ENCODE data around the gene OSBPL2. TPM values are rescaled to one million over a fixed set of nuclear protein-coding genes. Genes with fewer than 3 reads are reported as not detected.

OSBPL2 gene
- total and polyA plus RNA-seq, 9 of the 15 experiments (the other 6 are each of a cell fraction or from before 2014, with no cell fraction given): 2.5 to 25.6 (median 14.1) TPM

DNA sequence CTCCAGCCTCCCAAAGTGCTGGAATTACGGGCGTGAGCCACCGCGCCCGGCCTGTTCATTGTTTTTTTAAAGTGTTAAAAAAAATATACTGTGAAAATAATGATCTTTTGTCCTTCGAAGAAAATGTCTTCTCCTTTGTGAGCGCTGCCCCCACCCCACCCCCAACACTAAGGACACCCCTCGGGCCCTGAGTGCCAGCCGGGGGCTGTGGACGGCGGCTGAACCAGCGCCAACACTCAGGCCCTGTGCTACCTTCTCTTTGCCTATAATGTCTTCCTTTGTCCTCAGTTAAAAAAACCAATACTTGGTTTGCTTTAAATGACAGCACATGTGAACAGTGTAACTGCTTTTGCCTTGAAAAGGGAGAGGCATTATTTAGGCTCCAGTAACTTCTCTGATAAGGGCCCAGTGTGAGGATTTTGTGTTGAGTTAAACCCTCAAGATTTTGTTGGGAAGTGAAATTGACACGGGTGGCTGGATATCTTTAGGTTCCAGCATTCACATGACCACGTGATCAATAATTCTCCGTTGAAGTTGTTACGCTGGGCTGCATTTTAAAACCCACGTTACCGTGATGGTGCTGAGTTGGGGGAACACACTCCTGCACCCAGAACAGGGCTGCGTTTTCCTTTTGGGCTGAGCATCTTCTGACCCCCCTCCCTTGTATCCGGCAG, 54.9 kb downstream of the OSBPL2 start:
- Histone ChIP-seq H3K79me2 (ENCODE audit: control insufficient read depth, insufficient read depth, low read length) (no peaks in the 10 kb centered on the region), H3K9me3 (replicated peaks; ENCODE audit: control insufficient read depth, insufficient read depth, low read depth, low read length) (no peaks in the 10 kb centered on the region), H4K20me1 (replicated peaks; ENCODE audit: control insufficient read depth, insufficient read depth, low read length) (no peaks in the 10 kb centered on the region), H3K4me1 (replicated peaks in 1 of 2; ENCODE audit: control insufficient read depth in 2 of 2, insufficient read depth in 2 of 2, low read length in 2 of 2) (peaks cover 0 to 11% of the 10 kb centered on the region in 2 experiments; a peak in 1 of 5 replicates), H3K9me1 (ENCODE audit: control insufficient read depth, insufficient read depth, low read length) (no peaks in the 10 kb centered on the region), H3K27ac (ENCODE audit: extremely low read depth, low read depth, low read length) (no peak overlapping the region), H2AFZ (ENCODE audit: low read depth, low read length) (no peak overlapping the region), H3K4me3 (no peak overlapping the region), H3K27me3 (ENCODE audit: control insufficient read depth in 2 of 2, insufficient read depth in 2 of 2, low read length in 2 of 2) (no peaks in the 10 kb centered on the region), H3K9ac (ENCODE audit: insufficient read depth in 1 of 2, low read depth in 2 of 2, low read length in 2 of 2) (no peak overlapping the region), H3K36me3 (ENCODE audit: control insufficient read depth, insufficient read depth, low read length) (peaks cover 26% of the 10 kb centered on the region; the same call in 2 of the 3 replicates), H3K4me2 (ENCODE audit: insufficient read depth, low read length) (no peak overlapping the region)
- ChIA-PET POLR2A (interaction anchor here (1.1 kb wide), 1 partner anchor 51 kb away, joined by 3 read pairs; no protein-coding TSS in a partner anchor), CTCF (ENCODE audit: low intra/inter-chr PET ratio) (no interaction called here)
- TF ChIP-seq, protein P1, sequence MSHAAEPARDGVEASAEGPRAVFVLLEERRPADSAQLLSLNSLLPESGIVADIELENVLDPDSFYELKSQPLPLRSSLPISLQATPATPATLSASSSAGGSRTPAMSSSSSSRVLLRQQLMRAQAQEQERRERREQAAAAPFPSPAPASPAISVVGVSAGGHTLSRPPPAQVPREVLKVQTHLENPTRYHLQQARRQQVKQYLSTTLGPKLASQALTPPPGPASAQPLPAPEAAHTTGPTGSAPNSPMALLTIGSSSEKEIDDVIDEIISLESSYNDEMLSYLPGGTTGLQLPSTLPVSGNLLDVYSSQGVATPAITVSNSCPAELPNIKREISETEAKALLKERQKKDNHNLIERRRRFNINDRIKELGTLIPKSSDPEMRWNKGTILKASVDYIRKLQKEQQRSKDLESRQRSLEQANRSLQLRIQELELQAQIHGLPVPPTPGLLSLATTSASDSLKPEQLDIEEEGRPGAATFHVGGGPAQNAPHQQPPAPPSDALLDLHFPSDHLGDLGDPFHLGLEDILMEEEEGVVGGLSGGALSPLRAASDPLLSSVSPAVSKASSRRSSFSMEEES (CRISPR knock-in tag; IDR thresholded peaks at IDR 0.05): peak; percentile 16; the same call in 1 of the 2 replicates
- TF ChIP-seq NFE2L1 (tag; IDR thresholded peaks at IDR 0.05; ENCODE audit: borderline replicate concordance, low read depth): no peak
- BruUV-seq (replicated peaks): no TSS peak
- intact Hi-C loops (cut with micrococcal nuclease) (no loop called here), in situ Hi-C loops (cut with MboI) (no loop called here)
- no peak for ATAC-seq
- no peak for FAIRE-seq
- 81% methylated on average over 20 of the region's 20 CpGs for WGBS (ENCODE audit: insufficient coverage, low coverage, missing lambda C conversion rate)
- no peak for DNase-seq (ENCODE audit: extremely low read depth in 1 of 4, low spot score in 3 of 4)

DNA sequence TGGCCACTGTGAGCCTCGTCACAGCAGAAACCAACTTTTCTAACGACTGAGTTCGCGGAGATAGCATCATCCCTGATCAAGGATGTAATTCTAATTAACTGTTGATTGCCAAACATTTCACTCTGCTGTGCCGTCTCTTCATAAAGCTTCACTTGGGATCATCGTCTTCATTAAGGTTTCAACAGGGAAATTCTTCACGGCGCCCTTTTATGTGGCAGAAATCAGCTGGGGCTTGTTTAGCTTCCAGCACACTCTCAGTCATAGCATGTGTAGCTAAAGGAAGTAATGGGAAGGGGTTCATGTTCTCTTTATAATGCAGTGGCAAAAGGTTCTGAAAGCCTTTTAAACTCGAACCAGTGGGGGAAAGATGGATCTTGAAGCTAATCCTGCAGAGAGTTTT, 55.6 kb downstream of the OSBPL2 start:
- in situ Hi-C loops (cut with MboI): no loop called here
- ATAC-seq (no peak), DNase-seq (ENCODE audit: extremely low read depth in 1 of 4, low spot score in 3 of 4) (no peak), FAIRE-seq (no peak)
- no peaks in the 10 kb centered on the region for H3K27me3 ChIP-seq (ENCODE audit: control insufficient read depth in 2 of 2, insufficient read depth in 2 of 2, low read length in 2 of 2)
- ChIA-PET POLR2A (interaction anchor here (1.1 kb wide), 1 partner anchor 52 kb away, joined by 3 read pairs; no protein-coding TSS in a partner anchor), CTCF (ENCODE audit: low intra/inter-chr PET ratio) (no interaction called here)
- no peak overlapping the region for H2AFZ ChIP-seq (ENCODE audit: low read depth, low read length)
- H3K4me2 ChIP-seq (ENCODE audit: insufficient read depth, low read length): no peak overlapping the region
- no peaks in the 10 kb centered on the region for H3K79me2 ChIP-seq (ENCODE audit: control insufficient read depth, insufficient read depth, low read length)
- no peak overlapping the region for H3K27ac ChIP-seq (ENCODE audit: extremely low read depth, low read depth, low read length)
- peaks cover 26% of the 10 kb centered on the region; the same call in 2 of the 3 replicates for H3K36me3 ChIP-seq (ENCODE audit: control insufficient read depth, insufficient read depth, low read length)
- no TSS peak for BruUV-seq (replicated peaks)
- no peaks in the 10 kb centered on the region for H3K9me1 ChIP-seq (ENCODE audit: control insufficient read depth, insufficient read depth, low read length)
- peaks cover 0 to 17% of the 10 kb centered on the region in 2 experiments; a peak in 2 of 5 replicates for H3K4me1 ChIP-seq (replicated peaks in 1 of 2; ENCODE audit: control insufficient read depth in 2 of 2, insufficient read depth in 2 of 2, low read length in 2 of 2)
- no peak overlapping the region for H3K4me3 ChIP-seq
- no peak overlapping the region for H3K9ac ChIP-seq (ENCODE audit: insufficient read depth in 1 of 2, low read depth in 2 of 2, low read length in 2 of 2)
- intact Hi-C loops (cut with micrococcal nuclease): no loop called here
- H3K9me3 ChIP-seq (replicated peaks; ENCODE audit: control insufficient read depth, insufficient read depth, low read depth, low read length): no peaks in the 10 kb centered on the region
- no peaks in the 10 kb centered on the region for H4K20me1 ChIP-seq (replicated peaks; ENCODE audit: control insufficient read depth, insufficient read depth, low read length)
- 81% methylated on average over 9 of the region's 9 CpGs for WGBS (ENCODE audit: insufficient coverage, low coverage, missing lambda C conversion rate)
- no peak for TF ChIP-seq ZBTB1 (CRISPR knock-in tag; IDR thresholded peaks at IDR 0.05; ENCODE audit: borderline replicate concordance, low read depth)
- TF ChIP-seq TAL1 (IDR thresholded peaks at IDR 0.05): no peak
- TF ChIP-seq ZNF23 (CRISPR knock-in tag; IDR thresholded peaks at IDR 0.05): no peak
- TF ChIP-seq NFXL1 (CRISPR knock-in tag; IDR thresholded peaks at IDR 0.05): no peak
- TF ChIP-seq, protein P2, sequence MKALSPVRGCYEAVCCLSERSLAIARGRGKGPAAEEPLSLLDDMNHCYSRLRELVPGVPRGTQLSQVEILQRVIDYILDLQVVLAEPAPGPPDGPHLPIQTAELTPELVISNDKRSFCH (CRISPR knock-in tag; IDR thresholded peaks at IDR 0.05): no peak
- TF ChIP-seq, protein P2 (tag; IDR thresholded peaks at IDR 0.05): no peak
- no peak for TF ChIP-seq MEF2A (IDR thresholded peaks at IDR 0.05; ENCODE audit: control insufficient read depth, low read depth, low read length)
- no peak for TF ChIP-seq MBD2 (IDR thresholded peaks at IDR 0.05; ENCODE audit: borderline replicate concordance, low read depth)
- TF ChIP-seq, protein P3, sequence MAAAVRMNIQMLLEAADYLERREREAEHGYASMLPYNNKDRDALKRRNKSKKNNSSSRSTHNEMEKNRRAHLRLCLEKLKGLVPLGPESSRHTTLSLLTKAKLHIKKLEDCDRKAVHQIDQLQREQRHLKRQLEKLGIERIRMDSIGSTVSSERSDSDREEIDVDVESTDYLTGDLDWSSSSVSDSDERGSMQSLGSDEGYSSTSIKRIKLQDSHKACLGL (CRISPR knock-in tag; IDR thresholded peaks at IDR 0.05; ENCODE audit: borderline replicate concordance, poor library complexity, severe bottlenecking): no peak
- TF ChIP-seq DNMT1 (IDR thresholded peaks at IDR 0.05): no peak
- TF ChIP-seq ZNF41 (CRISPR knock-in tag; conservative IDR thresholded peaks at IDR 0.05): no peak

Data from K562 (cell line).